Thymus (tissue), 11 donors: ENCODE results near the gene ENG. TPM values are rescaled to one million over a fixed set of nuclear protein-coding genes. Genes with fewer than 3 reads are reported as not detected.
"Not testable (repeated sequence)": the region's sequence is repeated elsewhere in the genome, so short reads cannot be mapped to it uniquely, and the experiment has no call there.

Experiments used
- DNase-seq, 9 donors: peaks; one replicate each; pipeline ENCODE4 v3.0.0-alpha.2; 2013; ENCODE audit warnings: low spot score in 9 of 9, low read depth in 6 of 9, missing footprints in 1 of 9
- H3K27ac ChIP-seq, 2 donors: one replicate each; pipeline ENCODE4 v1.5.1; 2013; ENCODE audit warnings: control low read depth in 1 of 2, low read depth in 1 of 2, low read length in 1 of 2, mild to moderate bottlenecking in 1 of 2, moderate library complexity in 1 of 2
- H3K27me3 ChIP-seq, 2 donors: one replicate each; pipeline ENCODE4 v1.5.1; 2013; ENCODE audit warnings: low read length in 1 of 2; ENCODE audit not compliant: control insufficient read depth in 2 of 2, insufficient read depth in 1 of 2
- H3K36me3 ChIP-seq, 2 donors: one replicate each; pipeline ENCODE4 v1.5.1; 2013; ENCODE audit warnings: low read length in 1 of 2, mild to moderate bottlenecking in 1 of 2, moderate library complexity in 1 of 2; ENCODE audit not compliant: control insufficient read depth in 2 of 2, insufficient read depth in 2 of 2
- H3K4me1 ChIP-seq, 2 donors: one replicate each; pipeline ENCODE4 v1.5.1; 2013; ENCODE audit warnings: low read length in 2 of 2; ENCODE audit not compliant: control insufficient read depth in 2 of 2, insufficient read depth in 2 of 2
- H3K4me3 ChIP-seq, 2 donors: one replicate each; pipeline ENCODE4 v1.5.1; 2013; ENCODE audit warnings: low read length in 2 of 2, control low read depth in 1 of 2, mild to moderate bottlenecking in 1 of 2
- H3K9me3 ChIP-seq, 2 donors: one replicate each; pipeline ENCODE4 v1.5.1; 2013; ENCODE audit warnings: low read length in 1 of 2, mild to moderate bottlenecking in 1 of 2; ENCODE audit not compliant: control insufficient read depth in 2 of 2, insufficient read depth in 1 of 2
- WGBS: extraction: QIAGEN DNeasy Blood & Tissue Kit; methylation state at CpG from one replicate; pipeline ENCODE4 v1.1.7; 2013; 5-methylcytosine and 5-hydroxymethylcytosine counted together
- polyA plus RNA-seq: library from polyadenylated mRNA; stranded (reverse); fragments of 200-250 nt; gene quantifications from one replicate; pipeline ENCODE4 v1.2.3, GENCODE V29; 2013
- total RNA-seq: library from RNA; stranded (reverse); fragments of 120-200 nt; gene quantifications from one replicate; pipeline ENCODE4 v1.2.4, GENCODE V29; 2013
- donor health status: healthy.

Gene ENG
- total and polyA plus RNA-seq, 2 donors: 1.7 to 48.2 TPM

GRCh38 chr9:127883959-127884358 is 29.5 kb upstream of the ENG start:
- peaks cover 17 to 21% of the 10 kb centered on the region in 2 donors for H3K36me3 ChIP-seq
- no peaks in the 10 kb centered on the region for H3K9me3 ChIP-seq
- no peak for DNase-seq
- peaks cover 7 to 12% of the 10 kb centered on the region in 2 donors for H3K4me1 ChIP-seq
- no peak overlapping the region for H3K4me3 ChIP-seq
- peaks cover 0 to 2% of the 10 kb centered on the region in 2 donors for H3K27me3 ChIP-seq
- H3K27ac ChIP-seq: no peak overlapping the region
- WGBS: 97% methylated on average over 7 of the region's 7 CpGs

DNA sequence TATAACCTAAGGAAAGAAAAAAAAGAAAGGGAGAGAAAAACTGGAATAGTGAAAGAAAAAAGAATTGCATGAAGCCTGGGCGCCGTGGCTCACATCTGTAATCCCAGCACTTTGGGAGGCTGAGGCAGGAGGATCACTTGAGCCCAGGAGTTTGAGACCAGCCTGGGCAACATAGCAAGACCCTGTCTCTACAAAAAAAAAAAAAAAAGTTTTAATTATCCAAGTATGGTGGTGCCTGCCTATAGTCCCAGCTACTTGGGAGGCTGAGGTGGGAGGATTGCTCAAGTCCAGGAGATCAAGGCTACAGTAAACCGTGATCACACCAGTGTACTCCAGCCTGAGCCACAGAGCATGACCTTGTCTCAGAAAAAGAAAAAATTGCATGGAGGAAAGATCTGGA is 27.3 kb upstream of the ENG start:
- 95% methylated on average over 3 of the region's 3 CpGs for WGBS
- H3K27ac ChIP-seq, H3K9me3 ChIP-seq, DNase-seq, H3K4me3 ChIP-seq: not testable (repeated sequence)
- peaks cover 7 to 14% of the 10 kb centered on the region in 2 donors for H3K4me1 ChIP-seq
- H3K36me3 ChIP-seq: peaks cover 6 to 14% of the 10 kb centered on the region in 2 donors
- peaks cover 14 to 24% of the 10 kb centered on the region in 2 donors for H3K27me3 ChIP-seq

- DNase-seq: no peak
- H3K4me3 ChIP-seq: no peak overlapping the region
- peaks cover 4 to 7% of the 10 kb centered on the region in 2 donors for H3K36me3 ChIP-seq
- H3K9me3 ChIP-seq: no peaks in the 10 kb centered on the region
- 82% methylated on average over 8 of the region's 8 CpGs for whole genome bisulfite sequencing
- H3K27me3 ChIP-seq: peaks cover 15 to 30% of the 10 kb centered on the region in 2 donors
- peaks cover 7 to 17% of the 10 kb centered on the region in 2 donors for H3K4me1 ChIP-seq
- no peak overlapping the region for H3K27ac ChIP-seq
Measured at GRCh38 chr9:127880143-127880542, 25.7 kb upstream of the ENG start.

- Histone ChIP-seq H3K9me3 (no peaks in the 10 kb centered on the region), H3K4me3 (no peak overlapping the region), H3K27me3 (peaks cover 15 to 30% of the 10 kb centered on the region in 2 donors), H3K4me1 (peaks cover 7 to 13% of the 10 kb centered on the region in 2 donors), H3K27ac (no peak overlapping the region), H3K36me3 (peaks cover 0 to 3% of the 10 kb centered on the region in 2 donors)
- no peak for DNase-seq
- WGBS: 82% methylated on average over 8 of the region's 8 CpGs
Measured at GRCh38 chr9:127878652-127879390, 24.4 kb upstream of the ENG start.

- Histone ChIP-seq H3K4me3 (no peak overlapping the region), H3K9me3 (no peaks in the 10 kb centered on the region), H3K4me1 (peaks cover 6 to 12% of the 10 kb centered on the region in 2 donors), H3K36me3 (peaks cover 0 to 3% of the 10 kb centered on the region in 2 donors), H3K27ac (no peak overlapping the region), H3K27me3 (peaks cover 15 to 30% of the 10 kb centered on the region in 2 donors)
- 91% methylated on average over 18 of the region's 18 CpGs for whole genome bisulfite sequencing
- DNase-seq: no peak
Measured at GRCh38 chr9:127878001-127878651, 23.7 kb upstream of the ENG start.

GRCh38 chr9:127877566-127877998 is 23.1 kb upstream of the ENG start, which contains the start of gene AK1:
Gene AK1 (minus strand): TSS chr9:127877675. CDS start chr9:127874617, 3,058 bp downstream.
- no peak for DNase-seq
- no peak within 1 kb of the TSS for H3K27ac ChIP-seq
- H3K27me3 ChIP-seq: peaks cover 15 to 30% of the 10 kb centered on the region in 2 donors
- peak within 1 kb of the TSS in 1 of 2 donors; percentile 39 for H3K4me3 ChIP-seq
- peaks cover 0 to 3% of the 10 kb centered on the region in 2 donors for H3K36me3 ChIP-seq
- peaks cover under 1 to 7% of the 10 kb centered on the region in 2 donors for H3K4me1 ChIP-seq
- no peaks in the 10 kb centered on the region for H3K9me3 ChIP-seq
- WGBS: 9% methylated on average over 44 of the region's 44 CpGs

- Histone ChIP-seq H3K9me3 (no peaks in the 10 kb centered on the region), H3K27ac (no peak overlapping the region), H3K36me3 (peaks cover 0 to 3% of the 10 kb centered on the region in 2 donors), H3K4me3 (peak overlapping the region in 1 of 2 donors; percentile 39), H3K4me1 (peaks cover 0 to 4% of the 10 kb centered on the region in 2 donors), H3K27me3 (peaks cover 15 to 30% of the 10 kb centered on the region in 2 donors)
- DNase-seq: no peak
- 53% methylated on average over 26 of the region's 26 CpGs for whole genome bisulfite sequencing
Measured at GRCh38 chr9:127876764-127877562, 22.5 kb upstream of the ENG start.

GRCh38 chr9:127876026-127876763 is 21.7 kb upstream of the ENG start:
- 95% methylated on average over 14 of the region's 14 CpGs for WGBS

More at GRCh38 chr9:127876026-127876763, 21.7 kb upstream of the ENG start:
- peaks cover 0 to 3% of the 10 kb centered on the region in 2 donors for H3K36me3 ChIP-seq
- H3K9me3 ChIP-seq: no peaks in the 10 kb centered on the region
- no peak overlapping the region for H3K27ac ChIP-seq
- DNase-seq: no peak
- peaks cover 15 to 30% of the 10 kb centered on the region in 2 donors for H3K27me3 ChIP-seq
- peaks cover 0 to 4% of the 10 kb centered on the region in 2 donors for H3K4me1 ChIP-seq
- no peak overlapping the region for H3K4me3 ChIP-seq
